ENCODE measurements around the gene MS4A18.

Gene MS4A18

DNA sequence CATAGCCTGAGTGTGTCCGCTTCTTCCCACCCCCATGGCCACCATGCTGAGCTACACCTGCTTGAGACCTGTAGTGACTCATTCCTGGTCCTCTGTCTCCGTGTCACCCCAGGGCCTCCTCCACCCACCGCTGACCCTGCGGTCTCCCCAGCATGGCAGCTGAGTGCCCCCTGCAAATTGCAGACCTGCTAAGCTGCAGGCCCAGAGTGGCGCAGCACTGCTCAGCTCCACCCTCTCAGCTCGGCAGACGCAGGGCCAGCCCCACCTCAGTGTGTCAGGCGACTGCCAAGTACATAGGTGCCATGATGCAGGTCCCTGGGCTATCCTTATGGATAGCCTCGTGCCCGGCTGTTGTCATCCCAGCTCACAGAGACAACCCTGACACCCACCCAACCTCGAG lies 45.3 kb downstream of the MS4A18 start:
- Histone ChIP-seq H3K27ac (ENCODE audit: low read length) (no peak overlapping the region), H3K27me3 (ENCODE audit: control insufficient read depth, insufficient read depth, low read length) (peaks cover 22% of the 10 kb centered on the region), H3K9ac (ENCODE audit: low read length) (no peak overlapping the region), H3K4me1 (ENCODE audit: control insufficient read depth, low read depth, low read length) (no peaks in the 10 kb centered on the region), H3K36me3 (ENCODE audit: control insufficient read depth, low read depth, low read length) (no peaks in the 10 kb centered on the region), H3K9me3 (ENCODE audit: control insufficient read depth, low read depth, low read length) (no peaks in the 10 kb centered on the region), H3K4me3 (ENCODE audit: low read length) (no peak overlapping the region)

DNA sequence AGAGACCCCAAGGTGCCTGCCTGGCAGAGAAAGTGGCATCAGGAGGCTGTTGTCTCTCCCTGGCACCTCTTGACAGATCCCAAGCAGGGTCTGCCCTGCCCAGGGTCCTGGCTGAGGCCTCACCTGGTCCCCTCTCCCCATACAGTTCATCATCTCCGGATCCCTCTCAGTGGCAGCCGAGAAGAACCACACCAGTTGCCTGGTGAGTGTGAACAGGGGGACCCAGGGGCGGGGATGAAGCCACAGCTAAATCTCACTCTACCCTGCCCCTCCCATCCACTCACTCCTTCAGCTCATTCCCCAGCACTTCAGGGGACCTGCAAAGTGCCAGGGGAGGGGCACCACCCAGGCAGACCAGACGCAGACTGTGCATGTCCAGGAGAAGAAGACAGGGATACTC lies 46.6 kb downstream of the MS4A18 start:
- no peaks in the 10 kb centered on the region for H3K9me3 ChIP-seq (ENCODE audit: control insufficient read depth, low read depth, low read length)
- peaks cover 22% of the 10 kb centered on the region for H3K27me3 ChIP-seq (ENCODE audit: control insufficient read depth, insufficient read depth, low read length)
- no peak overlapping the region for H3K9ac ChIP-seq (ENCODE audit: low read length)
- H3K4me1 ChIP-seq (ENCODE audit: control insufficient read depth, low read depth, low read length), result no peaks in the 10 kb centered on the region
- no peaks in the 10 kb centered on the region for H3K36me3 ChIP-seq (ENCODE audit: control insufficient read depth, low read depth, low read length)
- no peak overlapping the region for H3K4me3 ChIP-seq (ENCODE audit: low read length)
- H3K27ac ChIP-seq (ENCODE audit: low read length), result no peak overlapping the region

DNA sequence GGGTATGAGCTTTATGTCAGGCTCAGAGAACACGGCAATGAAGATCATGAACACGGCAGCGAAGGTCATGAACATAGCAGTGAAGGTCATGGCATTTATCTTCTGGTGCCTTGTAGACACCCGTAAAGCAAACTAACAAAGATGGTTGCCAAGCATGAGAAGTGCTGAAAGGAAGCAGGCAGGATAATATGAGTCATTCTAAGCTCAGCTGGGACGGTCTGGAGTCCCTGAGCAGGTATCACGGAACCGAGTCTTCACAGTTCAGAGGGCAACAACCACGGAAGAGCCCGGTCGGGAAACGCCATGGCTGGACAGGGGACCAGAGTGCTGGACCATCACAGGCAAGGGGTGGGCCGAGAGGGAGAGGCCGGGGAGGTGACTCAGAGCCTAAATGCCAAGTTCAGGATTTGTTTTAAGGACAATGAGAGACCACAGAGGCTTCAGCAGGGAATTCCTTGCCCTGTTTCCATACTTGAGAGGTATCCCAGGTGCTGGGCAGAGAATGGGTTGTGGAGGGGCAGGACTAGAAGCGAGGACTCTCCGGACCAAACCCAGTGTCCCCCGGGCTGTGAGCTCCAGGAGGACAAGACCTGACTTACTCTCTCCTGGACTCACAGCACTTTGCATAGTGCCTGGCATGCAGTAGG lies 47.5 kb downstream of the MS4A18 start:
- no peaks in the 10 kb centered on the region for H3K9me3 ChIP-seq (ENCODE audit: control insufficient read depth, low read depth, low read length)
- H3K27me3 ChIP-seq (ENCODE audit: control insufficient read depth, insufficient read depth, low read length), result peaks cover 17% of the 10 kb centered on the region
- H3K27ac ChIP-seq (ENCODE audit: low read length), result no peak overlapping the region
- H3K4me3 ChIP-seq (ENCODE audit: low read length), result no peak overlapping the region
- no peaks in the 10 kb centered on the region for H3K4me1 ChIP-seq (ENCODE audit: control insufficient read depth, low read depth, low read length)
- no peak overlapping the region for H3K9ac ChIP-seq (ENCODE audit: low read length)
- H3K36me3 ChIP-seq (ENCODE audit: control insufficient read depth, low read depth, low read length), result no peaks in the 10 kb centered on the region

DNA sequence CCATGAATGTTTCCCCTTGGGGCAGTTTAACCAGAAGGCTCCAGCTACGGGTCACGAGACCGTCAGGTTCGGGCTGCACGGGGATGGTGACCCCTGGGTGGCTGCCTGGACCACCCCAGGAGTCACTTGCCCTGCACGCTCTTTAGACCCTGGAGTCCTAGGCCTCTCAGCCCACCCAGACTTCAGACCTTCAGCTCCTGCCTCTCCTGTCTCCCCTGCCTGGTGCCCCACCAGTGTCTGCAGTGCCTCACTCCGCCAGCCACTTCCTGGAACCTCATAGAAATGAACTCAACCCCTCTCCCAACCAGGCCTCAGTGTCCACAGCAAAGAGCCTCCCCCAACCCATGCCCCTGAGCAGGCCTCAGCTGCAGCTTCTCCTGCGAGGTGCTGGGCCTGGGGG lies 48.1 kb downstream of the MS4A18 start:
- Histone ChIP-seq H3K9ac (ENCODE audit: low read length) (no peak overlapping the region), H3K9me3 (ENCODE audit: control insufficient read depth, low read depth, low read length) (no peaks in the 10 kb centered on the region), H3K4me1 (ENCODE audit: control insufficient read depth, low read depth, low read length) (no peaks in the 10 kb centered on the region), H3K4me3 (ENCODE audit: low read length) (no peak overlapping the region), H3K36me3 (ENCODE audit: control insufficient read depth, low read depth, low read length) (no peaks in the 10 kb centered on the region), H3K27me3 (ENCODE audit: control insufficient read depth, insufficient read depth, low read length) (peaks cover 14% of the 10 kb centered on the region), H3K27ac (ENCODE audit: low read length) (no peak overlapping the region)

DNA sequence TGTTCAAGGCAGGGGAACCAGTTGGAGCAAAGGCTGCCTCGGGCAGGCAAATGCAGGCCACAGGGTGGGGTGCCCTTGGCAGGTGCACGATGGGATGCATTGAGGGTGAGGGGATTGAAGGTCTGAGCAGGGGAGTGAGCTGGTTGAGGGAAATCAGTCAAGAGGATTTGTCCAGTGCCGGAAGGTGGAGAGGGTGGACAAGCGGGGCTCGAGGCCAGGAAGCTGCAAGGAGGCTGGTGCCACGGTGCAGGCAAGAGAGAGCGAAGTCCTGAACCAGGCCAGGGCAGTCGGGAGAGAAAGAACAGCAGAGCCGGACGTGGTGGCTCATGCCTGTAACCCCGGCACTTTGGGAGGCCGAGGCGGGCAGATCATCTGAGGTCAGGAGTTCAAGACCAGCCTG lies 50.2 kb downstream of the MS4A18 start:
- Histone ChIP-seq H3K9me3 (ENCODE audit: control insufficient read depth, low read depth, low read length) (no peaks in the 10 kb centered on the region), H3K4me3 (ENCODE audit: low read length) (no peak overlapping the region), H3K27ac (ENCODE audit: low read length) (no peak overlapping the region), H3K4me1 (ENCODE audit: control insufficient read depth, low read depth, low read length) (no peaks in the 10 kb centered on the region), H3K36me3 (ENCODE audit: control insufficient read depth, low read depth, low read length) (no peaks in the 10 kb centered on the region), H3K27me3 (ENCODE audit: control insufficient read depth, insufficient read depth, low read length) (no peaks in the 10 kb centered on the region), H3K9ac (ENCODE audit: low read length) (no peak overlapping the region)

DNA sequence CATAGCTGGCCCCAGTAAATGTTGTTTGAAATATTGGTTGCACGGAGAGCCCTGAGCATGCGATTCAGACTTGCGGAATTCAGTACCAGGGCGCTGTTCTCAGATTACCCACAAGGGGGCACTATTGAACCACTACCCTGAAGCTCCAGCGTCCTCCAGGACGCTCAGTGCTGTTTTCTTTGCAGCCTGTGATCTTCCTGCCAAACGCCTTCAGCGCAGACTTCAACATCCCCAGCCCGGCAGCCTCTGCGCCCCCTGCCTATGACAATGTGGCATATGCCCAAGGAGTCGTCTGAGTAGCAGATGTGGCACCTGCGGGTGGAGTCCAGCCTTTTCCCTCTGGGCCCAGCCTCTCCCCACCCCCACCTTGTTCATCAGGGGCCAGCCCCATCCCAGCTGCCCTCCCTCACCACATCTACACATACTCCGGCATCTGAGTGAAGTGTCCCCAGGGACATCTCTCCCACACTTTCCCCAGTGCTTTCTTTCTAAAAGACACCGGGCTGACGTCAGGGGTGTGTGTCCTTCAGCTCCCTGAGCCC lies 51.0 kb downstream of the MS4A18 start:
- Histone ChIP-seq H3K9ac (ENCODE audit: low read length) (no peak overlapping the region), H3K27ac (ENCODE audit: low read length) (no peak overlapping the region), H3K36me3 (ENCODE audit: control insufficient read depth, low read depth, low read length) (no peaks in the 10 kb centered on the region), H3K27me3 (ENCODE audit: control insufficient read depth, insufficient read depth, low read length) (no peaks in the 10 kb centered on the region), H3K9me3 (ENCODE audit: control insufficient read depth, low read depth, low read length) (no peaks in the 10 kb centered on the region), H3K4me3 (ENCODE audit: low read length) (no peak overlapping the region), H3K4me1 (ENCODE audit: control insufficient read depth, low read depth, low read length) (no peaks in the 10 kb centered on the region)

DNA sequence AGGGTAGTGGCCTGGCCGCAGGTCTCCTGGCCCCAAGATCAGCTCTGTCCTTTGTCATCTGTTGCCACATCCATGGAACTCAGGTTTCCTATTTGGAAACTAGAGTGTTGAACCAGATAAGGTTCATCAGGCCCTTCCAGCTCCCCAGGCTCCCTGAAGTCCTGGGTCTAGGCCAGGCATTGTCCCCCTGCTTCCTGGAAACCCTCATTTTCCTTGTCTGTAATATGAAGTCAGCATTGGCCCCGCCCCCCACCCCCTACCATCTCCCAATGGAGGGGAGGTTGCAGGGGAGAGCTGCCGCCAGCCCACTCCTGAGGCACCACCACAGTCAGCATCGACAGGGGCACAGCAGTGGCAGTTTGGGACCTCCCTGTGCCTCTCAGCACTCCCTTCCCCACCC lies 51.6 kb downstream of the MS4A18 start:
- Histone ChIP-seq H3K9me3 (ENCODE audit: control insufficient read depth, low read depth, low read length) (no peaks in the 10 kb centered on the region), H3K4me1 (ENCODE audit: control insufficient read depth, low read depth, low read length) (no peaks in the 10 kb centered on the region), H3K9ac (ENCODE audit: low read length) (no peak overlapping the region), H3K36me3 (ENCODE audit: control insufficient read depth, low read depth, low read length) (no peaks in the 10 kb centered on the region), H3K4me3 (ENCODE audit: low read length) (no peak overlapping the region), H3K27me3 (ENCODE audit: control insufficient read depth, insufficient read depth, low read length) (no peaks in the 10 kb centered on the region), H3K27ac (ENCODE audit: low read length) (no peak overlapping the region)

DNA sequence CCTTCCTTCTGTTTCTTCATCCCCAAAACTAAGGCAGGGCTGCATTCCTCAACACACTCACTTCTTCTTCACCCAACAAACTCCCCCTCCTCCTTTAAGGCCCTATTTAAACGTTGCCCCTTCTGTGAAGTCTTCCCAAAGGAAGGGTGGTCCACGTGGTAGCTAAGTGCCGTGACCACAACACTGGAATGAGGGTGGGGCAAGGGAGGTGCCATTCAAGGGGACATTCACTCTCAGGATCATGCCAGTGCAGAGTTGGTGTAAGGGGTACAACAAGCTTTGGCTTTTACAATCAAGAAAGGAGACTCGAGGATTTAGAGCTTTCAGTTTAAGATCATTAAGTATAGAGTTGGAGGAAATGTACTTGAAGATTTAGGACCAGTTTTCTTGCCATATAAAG lies 52.6 kb downstream of the MS4A18 start:
- no peaks in the 10 kb centered on the region for H3K9me3 ChIP-seq (ENCODE audit: control insufficient read depth, low read depth, low read length)
- H3K9ac ChIP-seq (ENCODE audit: low read length), result no peak overlapping the region
- H3K27ac ChIP-seq (ENCODE audit: low read length), result no peak overlapping the region
- H3K27me3 ChIP-seq (ENCODE audit: control insufficient read depth, insufficient read depth, low read length), result no peaks in the 10 kb centered on the region
- H3K36me3 ChIP-seq (ENCODE audit: control insufficient read depth, low read depth, low read length), result no peaks in the 10 kb centered on the region
- no peaks in the 10 kb centered on the region for H3K4me1 ChIP-seq (ENCODE audit: control insufficient read depth, low read depth, low read length)
- no peak overlapping the region for H3K4me3 ChIP-seq (ENCODE audit: low read length)

DNA sequence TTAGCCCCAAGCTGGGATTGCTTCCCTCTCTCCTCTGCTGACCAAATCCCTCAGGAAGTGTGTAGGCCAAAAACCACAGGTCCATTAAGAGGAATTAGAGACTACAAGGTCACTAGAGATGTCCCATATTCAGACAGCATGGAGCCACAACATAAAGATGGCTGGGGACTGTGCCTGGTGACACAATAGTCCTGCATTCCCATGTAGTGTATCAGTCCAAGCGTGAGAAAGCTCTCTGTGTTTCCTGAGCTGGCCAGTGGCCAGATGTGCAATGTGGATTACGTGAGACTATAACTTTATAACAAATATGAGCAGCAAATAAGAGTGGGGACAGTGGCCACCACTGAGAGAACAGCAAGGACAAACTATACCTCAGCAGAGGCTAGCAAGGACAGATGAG lies 53.1 kb downstream of the MS4A18 start:
- Histone ChIP-seq H3K27ac (ENCODE audit: low read length) (no peak overlapping the region), H3K36me3 (ENCODE audit: control insufficient read depth, low read depth, low read length) (no peaks in the 10 kb centered on the region), H3K27me3 (ENCODE audit: control insufficient read depth, insufficient read depth, low read length) (no peaks in the 10 kb centered on the region), H3K4me1 (ENCODE audit: control insufficient read depth, low read depth, low read length) (no peaks in the 10 kb centered on the region), H3K4me3 (ENCODE audit: low read length) (no peak overlapping the region), H3K9ac (ENCODE audit: low read length) (no peak overlapping the region), H3K9me3 (ENCODE audit: control insufficient read depth, low read depth, low read length) (no peaks in the 10 kb centered on the region)

DNA sequence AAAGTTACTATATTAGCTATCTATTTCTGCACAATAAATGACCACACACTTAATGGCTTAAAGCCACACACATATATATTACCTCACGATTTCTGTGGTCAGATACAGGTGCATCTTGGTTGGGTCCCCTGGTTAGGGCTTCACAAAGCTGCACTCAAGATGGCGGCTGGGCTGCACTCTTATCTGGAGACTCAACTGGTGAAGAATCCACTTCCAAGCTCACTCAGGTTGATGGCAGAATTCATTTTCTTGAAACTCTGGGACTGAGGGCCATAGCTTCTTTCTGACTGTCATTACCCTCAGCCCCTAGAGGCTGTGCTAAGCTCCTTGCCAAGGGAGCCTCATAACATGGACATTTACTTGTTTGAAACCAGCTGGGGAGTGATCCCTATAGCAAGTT lies 55.5 kb downstream of the MS4A18 start:
- no peaks in the 10 kb centered on the region for H3K36me3 ChIP-seq (ENCODE audit: control insufficient read depth, low read depth, low read length)
- no peaks in the 10 kb centered on the region for H3K27me3 ChIP-seq (ENCODE audit: control insufficient read depth, insufficient read depth, low read length)
- no peak overlapping the region for H3K9ac ChIP-seq (ENCODE audit: low read length)
- no peaks in the 10 kb centered on the region for H3K9me3 ChIP-seq (ENCODE audit: control insufficient read depth, low read depth, low read length)
- H3K27ac ChIP-seq (ENCODE audit: low read length), result no peak overlapping the region
- no peaks in the 10 kb centered on the region for H3K4me1 ChIP-seq (ENCODE audit: control insufficient read depth, low read depth, low read length)
- no peak overlapping the region for H3K4me3 ChIP-seq (ENCODE audit: low read length)

DNA sequence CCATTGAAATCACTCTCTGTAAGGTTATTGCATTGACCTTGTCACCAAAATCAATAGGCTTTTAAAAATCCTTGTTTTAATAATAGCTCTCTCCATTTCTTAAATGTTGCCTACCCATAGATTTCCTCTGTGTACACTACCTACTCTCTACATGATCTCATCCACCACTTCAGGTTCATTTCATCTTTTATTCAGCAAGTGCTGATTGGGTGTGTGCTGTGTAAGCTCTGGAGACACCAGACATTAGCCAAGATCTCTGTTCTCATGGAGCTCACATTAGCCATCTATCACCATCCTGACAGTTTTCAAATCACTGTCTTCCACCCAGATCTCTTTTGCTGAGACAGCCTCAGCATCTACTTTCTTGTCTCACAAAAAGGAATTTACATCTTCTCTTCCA lies 56.3 kb downstream of the MS4A18 start:
- Histone ChIP-seq H3K4me1 (ENCODE audit: control insufficient read depth, low read depth, low read length) (no peaks in the 10 kb centered on the region), H3K4me3 (ENCODE audit: low read length) (no peak overlapping the region), H3K9me3 (ENCODE audit: control insufficient read depth, low read depth, low read length) (no peaks in the 10 kb centered on the region), H3K36me3 (ENCODE audit: control insufficient read depth, low read depth, low read length) (no peaks in the 10 kb centered on the region), H3K9ac (ENCODE audit: low read length) (no peak overlapping the region), H3K27ac (ENCODE audit: low read length) (no peak overlapping the region), H3K27me3 (ENCODE audit: control insufficient read depth, insufficient read depth, low read length) (no peaks in the 10 kb centered on the region)

DNA sequence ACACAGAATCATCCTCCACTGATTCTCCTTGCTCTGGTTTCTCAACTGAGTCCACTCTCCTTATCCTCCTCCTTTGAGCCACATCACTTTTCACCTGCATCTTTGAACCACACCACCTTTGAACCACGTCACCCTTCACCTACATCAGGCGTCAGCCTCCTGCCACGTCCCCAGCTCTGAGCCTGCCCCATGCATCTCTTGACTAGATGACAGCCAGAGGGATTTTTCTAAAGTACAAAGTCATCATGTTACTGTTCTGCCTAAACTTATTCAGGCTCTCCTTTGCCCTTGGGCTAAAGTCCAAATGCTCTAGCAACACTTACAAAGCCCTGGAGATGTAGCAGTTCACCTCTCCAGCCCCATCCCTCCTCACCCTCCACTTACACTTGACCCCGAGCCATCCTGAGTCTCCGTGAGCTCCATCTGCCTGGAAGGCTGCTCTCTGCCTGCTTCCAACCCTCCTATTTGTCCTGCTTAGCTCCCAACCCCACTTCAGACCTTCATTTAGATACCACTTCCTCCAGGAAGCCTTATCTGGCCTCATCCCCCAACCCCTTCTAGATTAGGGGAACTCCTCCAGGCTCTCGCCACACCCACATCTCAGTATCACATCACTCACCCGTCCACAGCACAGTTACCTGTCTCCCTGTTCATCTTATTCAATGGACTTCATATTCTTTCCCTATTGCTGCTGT lies 56.9 kb downstream of the MS4A18 start:
- no peak overlapping the region for H3K9ac ChIP-seq (ENCODE audit: low read length)
- H3K4me3 ChIP-seq (ENCODE audit: low read length), result no peak overlapping the region
- H3K4me1 ChIP-seq (ENCODE audit: control insufficient read depth, low read depth, low read length), result no peaks in the 10 kb centered on the region
- no peaks in the 10 kb centered on the region for H3K27me3 ChIP-seq (ENCODE audit: control insufficient read depth, insufficient read depth, low read length)
- H3K36me3 ChIP-seq (ENCODE audit: control insufficient read depth, low read depth, low read length), result no peaks in the 10 kb centered on the region
- no peaks in the 10 kb centered on the region for H3K9me3 ChIP-seq (ENCODE audit: control insufficient read depth, low read depth, low read length)
- no peak overlapping the region for H3K27ac ChIP-seq (ENCODE audit: low read length)
